ENCODE measurements around the gene DCDC2C.

DCDC2C gene

DNA sequence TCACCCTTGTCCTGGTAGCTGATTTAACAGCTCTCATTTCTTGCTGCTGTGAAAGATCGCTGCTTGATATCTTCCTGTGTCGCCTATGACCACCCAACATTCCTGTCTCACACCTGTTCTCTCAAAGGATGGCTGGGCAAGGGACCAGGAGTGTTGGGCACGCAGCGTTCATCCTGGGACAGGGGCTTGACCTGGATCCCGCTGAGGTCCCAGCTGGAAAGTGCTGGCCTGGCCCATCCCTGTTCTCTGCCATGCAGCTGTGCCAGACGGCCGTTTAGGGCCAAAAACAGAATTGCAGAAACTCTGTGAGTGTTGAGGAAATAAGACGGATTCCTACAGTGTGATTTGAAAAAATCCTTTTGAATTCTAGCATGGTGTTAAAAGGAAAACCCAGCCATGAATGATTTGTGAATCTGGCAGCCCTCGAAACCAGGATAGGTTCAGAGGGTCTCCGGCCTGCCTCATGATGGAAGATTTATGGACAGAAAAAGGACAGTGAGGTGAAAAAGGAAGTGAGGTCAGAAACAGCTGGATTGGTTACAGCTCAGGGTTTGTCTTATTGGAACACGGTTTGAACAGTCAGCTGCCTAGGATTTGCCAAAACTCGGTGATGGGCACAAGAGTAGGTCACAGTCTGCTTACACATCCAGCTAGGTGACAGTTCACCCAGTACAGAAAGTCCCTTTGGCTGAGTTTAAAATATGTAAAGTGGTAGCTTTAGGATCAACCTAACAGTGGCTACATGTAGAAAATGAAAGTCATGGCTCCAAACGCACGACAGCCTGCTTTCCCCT, 164.8 kb downstream of the DCDC2C start:
- no peaks in the 10 kb centered on the region for H3K36me3 ChIP-seq (ENCODE audit: control insufficient read depth in 5 of 5, insufficient read depth in 5 of 5, low read length in 5 of 5)
- H3K27me3 ChIP-seq (ENCODE audit: control insufficient read depth in 5 of 5, insufficient read depth in 4 of 5, low read length in 5 of 5) = no peaks in the 10 kb centered on the region
- peak overlapping the region in 1 of 5 donors; percentile 0 for H3K4me3 ChIP-seq (ENCODE audit: low read depth in 1 of 5, low read length in 5 of 5)
- peak overlapping the region in 1 of 5 donors; percentile 48 for H3K9ac ChIP-seq (ENCODE audit: low read length in 5 of 5)
- H3K9me3 ChIP-seq (ENCODE audit: control insufficient read depth in 5 of 5, low read length in 5 of 5) = no peaks in the 10 kb centered on the region
- H3K27ac ChIP-seq (ENCODE audit: low read depth, low read length) = peak overlapping the region; percentile 76
- H3K4me1 ChIP-seq (ENCODE audit: control insufficient read depth in 5 of 5, insufficient read depth in 5 of 5, low read length in 5 of 5) = peaks cover 2 to 50% (median 42%) of the 10 kb centered on the region in 5 donors

- Histone ChIP-seq H3K4me3 (ENCODE audit: low read depth in 1 of 5, low read length in 5 of 5) (no peak overlapping the region), H3K9ac (ENCODE audit: low read length in 5 of 5) (no peak overlapping the region), H3K36me3 (ENCODE audit: control insufficient read depth in 5 of 5, insufficient read depth in 5 of 5, low read length in 5 of 5) (no peaks in the 10 kb centered on the region), H3K9me3 (ENCODE audit: control insufficient read depth in 5 of 5, low read length in 5 of 5) (no peaks in the 10 kb centered on the region), H3K27me3 (ENCODE audit: control insufficient read depth in 5 of 5, insufficient read depth in 4 of 5, low read length in 5 of 5) (no peaks in the 10 kb centered on the region), H3K27ac (ENCODE audit: low read depth, low read length) (no peak overlapping the region), H3K4me1 (ENCODE audit: control insufficient read depth in 5 of 5, insufficient read depth in 5 of 5, low read length in 5 of 5) (peaks cover 2 to 44% (median 36%) of the 10 kb centered on the region in 5 donors)
These were observed 166.8 kb downstream of the DCDC2C start for GRCh38 chr2:3870222-3870621.

GRCh38 chr2:3871002-3871401, 167.6 kb downstream of the DCDC2C start:
- Histone ChIP-seq H3K27ac (ENCODE audit: low read depth, low read length) (no peak overlapping the region), H3K4me1 (ENCODE audit: control insufficient read depth in 5 of 5, insufficient read depth in 5 of 5, low read length in 5 of 5) (peaks cover 2 to 38% (median 28%) of the 10 kb centered on the region in 5 donors), H3K9ac (ENCODE audit: low read length in 5 of 5) (no peak overlapping the region), H3K4me3 (ENCODE audit: low read depth in 1 of 5, low read length in 5 of 5) (no peak overlapping the region), H3K9me3 (ENCODE audit: control insufficient read depth in 5 of 5, low read length in 5 of 5) (no peaks in the 10 kb centered on the region), H3K27me3 (ENCODE audit: control insufficient read depth in 5 of 5, insufficient read depth in 4 of 5, low read length in 5 of 5) (peaks cover 0 to 3% (median 0%) of the 10 kb centered on the region in 5 donors), H3K36me3 (ENCODE audit: control insufficient read depth in 5 of 5, insufficient read depth in 5 of 5, low read length in 5 of 5) (no peaks in the 10 kb centered on the region)

GRCh38 chr2:3872451-3872850, 169.1 kb downstream of the DCDC2C start:
- no peak overlapping the region for H3K9ac ChIP-seq (ENCODE audit: low read length in 5 of 5)
- no peaks in the 10 kb centered on the region for H3K36me3 ChIP-seq (ENCODE audit: control insufficient read depth in 5 of 5, insufficient read depth in 5 of 5, low read length in 5 of 5)
- no peak overlapping the region for H3K4me3 ChIP-seq (ENCODE audit: low read depth in 1 of 5, low read length in 5 of 5)
- H3K9me3 ChIP-seq (ENCODE audit: control insufficient read depth in 5 of 5, low read length in 5 of 5) = no peaks in the 10 kb centered on the region
- H3K27me3 ChIP-seq (ENCODE audit: control insufficient read depth in 5 of 5, insufficient read depth in 4 of 5, low read length in 5 of 5) = peaks cover 0 to 3% (median 0%) of the 10 kb centered on the region in 5 donors
- H3K27ac ChIP-seq (ENCODE audit: low read depth, low read length) = no peak overlapping the region
- H3K4me1 ChIP-seq (ENCODE audit: control insufficient read depth in 5 of 5, insufficient read depth in 5 of 5, low read length in 5 of 5) = peaks cover 2 to 24% (median 20%) of the 10 kb centered on the region in 5 donors

GRCh38 chr2:3873899-3874298, 170.5 kb downstream of the DCDC2C start:
- H3K4me3 ChIP-seq (ENCODE audit: low read depth in 1 of 5, low read length in 5 of 5) = no peak overlapping the region
- H3K9me3 ChIP-seq (ENCODE audit: control insufficient read depth in 5 of 5, low read length in 5 of 5) = no peaks in the 10 kb centered on the region
- no peak overlapping the region for H3K9ac ChIP-seq (ENCODE audit: low read length in 5 of 5)
- H3K27ac ChIP-seq (ENCODE audit: low read depth, low read length) = no peak overlapping the region
- H3K4me1 ChIP-seq (ENCODE audit: control insufficient read depth in 5 of 5, insufficient read depth in 5 of 5, low read length in 5 of 5) = peaks cover 0 to 9% (median 5%) of the 10 kb centered on the region in 5 donors
- H3K27me3 ChIP-seq (ENCODE audit: control insufficient read depth in 5 of 5, insufficient read depth in 4 of 5, low read length in 5 of 5) = peaks cover 0 to 3% (median 0%) of the 10 kb centered on the region in 5 donors
- H3K36me3 ChIP-seq (ENCODE audit: control insufficient read depth in 5 of 5, insufficient read depth in 5 of 5, low read length in 5 of 5) = no peaks in the 10 kb centered on the region

DNA sequence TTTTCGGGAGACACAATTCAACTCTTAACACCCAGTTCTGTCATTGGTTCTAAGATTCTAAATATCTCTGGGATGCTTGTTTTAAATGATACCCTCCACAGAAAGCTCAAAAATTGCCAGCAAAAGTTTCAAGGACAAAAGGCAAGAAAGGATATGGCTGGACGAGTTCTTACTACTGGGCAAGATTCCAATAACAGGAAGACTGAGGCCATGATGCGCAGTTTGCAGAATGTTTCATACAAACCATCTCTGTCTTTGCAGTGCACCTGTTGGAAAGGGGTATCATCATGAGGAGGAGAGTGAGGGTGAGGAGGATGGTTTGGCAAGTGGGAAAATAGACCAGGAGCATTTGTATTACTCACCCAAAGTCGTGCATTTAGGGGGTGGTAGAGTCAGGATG, 172.8 kb downstream of the DCDC2C start:
- Histone ChIP-seq H3K4me3 (ENCODE audit: low read depth in 1 of 5, low read length in 5 of 5) (no peak overlapping the region), H3K27ac (ENCODE audit: low read depth, low read length) (no peak overlapping the region), H3K9me3 (ENCODE audit: control insufficient read depth in 5 of 5, low read length in 5 of 5) (no peaks in the 10 kb centered on the region), H3K9ac (ENCODE audit: low read length in 5 of 5) (no peak overlapping the region), H3K36me3 (ENCODE audit: control insufficient read depth in 5 of 5, insufficient read depth in 5 of 5, low read length in 5 of 5) (no peaks in the 10 kb centered on the region), H3K4me1 (ENCODE audit: control insufficient read depth in 5 of 5, insufficient read depth in 5 of 5, low read length in 5 of 5) (peaks cover 0 to 1% (median 0%) of the 10 kb centered on the region in 5 donors), H3K27me3 (ENCODE audit: control insufficient read depth in 5 of 5, insufficient read depth in 4 of 5, low read length in 5 of 5) (peaks cover 0 to 4% (median 0%) of the 10 kb centered on the region in 5 donors)

DNA sequence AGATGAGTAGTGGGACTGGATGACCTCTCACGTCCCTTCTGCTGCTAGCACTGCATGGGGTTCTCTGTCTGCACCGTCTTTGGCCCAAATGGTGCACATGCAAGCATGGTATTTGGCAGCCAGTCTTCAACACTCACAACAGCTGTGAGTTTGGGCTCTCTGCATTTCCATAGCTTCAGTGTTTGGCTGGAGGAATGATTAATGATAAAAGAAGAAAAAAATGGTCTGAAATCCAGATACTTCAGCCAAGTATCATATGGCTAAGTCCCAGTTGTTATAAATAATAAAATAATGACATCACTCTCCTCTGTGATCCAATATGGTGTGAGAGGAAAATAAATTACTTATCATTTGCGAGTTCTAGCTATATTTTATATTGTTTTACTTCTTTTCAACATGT, 173.3 kb downstream of the DCDC2C start:
- H3K27ac ChIP-seq (ENCODE audit: low read depth, low read length) = no peak overlapping the region
- H3K4me3 ChIP-seq (ENCODE audit: low read depth in 1 of 5, low read length in 5 of 5) = no peak overlapping the region
- H3K9ac ChIP-seq (ENCODE audit: low read length in 5 of 5) = no peak overlapping the region
- H3K9me3 ChIP-seq (ENCODE audit: control insufficient read depth in 5 of 5, low read length in 5 of 5) = no peaks in the 10 kb centered on the region
- H3K27me3 ChIP-seq (ENCODE audit: control insufficient read depth in 5 of 5, insufficient read depth in 4 of 5, low read length in 5 of 5) = peaks cover 0 to 4% (median 0%) of the 10 kb centered on the region in 5 donors
- no peaks in the 10 kb centered on the region for H3K4me1 ChIP-seq (ENCODE audit: control insufficient read depth in 5 of 5, insufficient read depth in 5 of 5, low read length in 5 of 5)
- H3K36me3 ChIP-seq (ENCODE audit: control insufficient read depth in 5 of 5, insufficient read depth in 5 of 5, low read length in 5 of 5) = no peaks in the 10 kb centered on the region

GRCh38 chr2:3885629-3886628, 182.6 kb downstream of the DCDC2C start:
- H3K9ac ChIP-seq (ENCODE audit: low read length in 5 of 5) = no peak overlapping the region
- H3K27ac ChIP-seq (ENCODE audit: low read depth, low read length) = no peak overlapping the region
- no peak overlapping the region for H3K4me3 ChIP-seq (ENCODE audit: low read depth in 1 of 5, low read length in 5 of 5)
- H3K4me1 ChIP-seq (ENCODE audit: control insufficient read depth in 5 of 5, insufficient read depth in 5 of 5, low read length in 5 of 5) = no peaks in the 10 kb centered on the region
- no peaks in the 10 kb centered on the region for H3K36me3 ChIP-seq (ENCODE audit: control insufficient read depth in 5 of 5, insufficient read depth in 5 of 5, low read length in 5 of 5)
- H3K27me3 ChIP-seq (ENCODE audit: control insufficient read depth in 5 of 5, insufficient read depth in 4 of 5, low read length in 5 of 5) = peaks cover 0 to 3% (median 0%) of the 10 kb centered on the region in 5 donors
- peaks cover 0 to 3% (median 0%) of the 10 kb centered on the region in 5 donors for H3K9me3 ChIP-seq (ENCODE audit: control insufficient read depth in 5 of 5, low read length in 5 of 5)

- peaks cover 0 to 2% (median 0%) of the 10 kb centered on the region in 5 donors for H3K27me3 ChIP-seq (ENCODE audit: control insufficient read depth in 5 of 5, insufficient read depth in 4 of 5, low read length in 5 of 5)
- H3K9ac ChIP-seq (ENCODE audit: low read length in 5 of 5) = no peak overlapping the region
- H3K9me3 ChIP-seq (ENCODE audit: control insufficient read depth in 5 of 5, low read length in 5 of 5) = no peaks in the 10 kb centered on the region
- H3K4me1 ChIP-seq (ENCODE audit: control insufficient read depth in 5 of 5, insufficient read depth in 5 of 5, low read length in 5 of 5) = no peaks in the 10 kb centered on the region
- no peaks in the 10 kb centered on the region for H3K36me3 ChIP-seq (ENCODE audit: control insufficient read depth in 5 of 5, insufficient read depth in 5 of 5, low read length in 5 of 5)
- no peak overlapping the region for H3K4me3 ChIP-seq (ENCODE audit: low read depth in 1 of 5, low read length in 5 of 5)
- H3K27ac ChIP-seq (ENCODE audit: low read depth, low read length) = no peak overlapping the region
These were observed 191.6 kb downstream of the DCDC2C start for GRCh38 chr2:3895021-3895420.

All from subcutaneous abdominal adipose tissue (tissue), 5 donors.